ENCODE results near the gene CABCOCO1. TPM values are rescaled to one million over a fixed set of nuclear protein-coding genes. Genes with fewer than 3 reads are reported as not detected.
A peak's percentile ranks its signal among the peaks of the same experiment; 100 is the strongest.

Gene CABCOCO1
- total RNA-seq, 1 donor from 2014 or later = 0.19 TPM

- TF ChIP-seq CTCF (IDR thresholded peaks at IDR 0.05) = no peak
- Mint-ChIP-seq H3K4me3 (ENCODE audit: unreplicated experiment) (no peak overlapping the region), H3K9me3 (ENCODE audit: unreplicated experiment) (peaks cover 4% of the 10 kb centered on the region), H3K36me3 (ENCODE audit: unreplicated experiment) (no peaks in the 10 kb centered on the region), H3K27me3 (ENCODE audit: unreplicated experiment) (no peaks in the 10 kb centered on the region), H3K27ac (ENCODE audit: unreplicated experiment) (peak overlapping the region; percentile 11), H3K4me1 (ENCODE audit: unreplicated experiment) (peaks cover 61% of the 10 kb centered on the region)
- no peak for DNase-seq (ENCODE audit: extremely low spot score, unreplicated experiment)
Measured at GRCh38 chr10:61795147-61795546, 132.4 kb downstream of the CABCOCO1 start.

GRCh38 chr10:61795551-61795950 is 132.8 kb downstream of the CABCOCO1 start:
- TF ChIP-seq CTCF (IDR thresholded peaks at IDR 0.05) = peak; percentile 10
- H3K27me3 Mint-ChIP-seq (ENCODE audit: unreplicated experiment) = no peaks in the 10 kb centered on the region
- H3K36me3 Mint-ChIP-seq (ENCODE audit: unreplicated experiment) = no peaks in the 10 kb centered on the region
- peaks cover 4% of the 10 kb centered on the region for H3K9me3 Mint-ChIP-seq (ENCODE audit: unreplicated experiment)
- peaks cover 58% of the 10 kb centered on the region for H3K4me1 Mint-ChIP-seq (ENCODE audit: unreplicated experiment)
- no peak for DNase-seq (ENCODE audit: extremely low spot score, unreplicated experiment)
- H3K4me3 Mint-ChIP-seq (ENCODE audit: unreplicated experiment) = no peak overlapping the region
- H3K27ac Mint-ChIP-seq (ENCODE audit: unreplicated experiment) = no peak overlapping the region

- Mint-ChIP-seq H3K4me3 (ENCODE audit: unreplicated experiment) (no peak overlapping the region), H3K4me1 (ENCODE audit: unreplicated experiment) (peaks cover 45% of the 10 kb centered on the region), H3K27ac (ENCODE audit: unreplicated experiment) (no peak overlapping the region), H3K36me3 (ENCODE audit: unreplicated experiment) (no peaks in the 10 kb centered on the region), H3K27me3 (ENCODE audit: unreplicated experiment) (no peaks in the 10 kb centered on the region), H3K9me3 (ENCODE audit: unreplicated experiment) (peaks cover 2% of the 10 kb centered on the region)
- TF ChIP-seq CTCF (IDR thresholded peaks at IDR 0.05) = no peak
- DNase-seq (ENCODE audit: extremely low spot score, unreplicated experiment) = no peak
Measured at GRCh38 chr10:61796785-61797184, 134.1 kb downstream of the CABCOCO1 start.

- H3K9me3 Mint-ChIP-seq (ENCODE audit: unreplicated experiment) = no peaks in the 10 kb centered on the region
- H3K4me1 Mint-ChIP-seq (ENCODE audit: unreplicated experiment) = peaks cover 38% of the 10 kb centered on the region
- H3K27ac Mint-ChIP-seq (ENCODE audit: unreplicated experiment) = no peak overlapping the region
- no peak overlapping the region for H3K4me3 Mint-ChIP-seq (ENCODE audit: unreplicated experiment)
- no peak for TF ChIP-seq CTCF (IDR thresholded peaks at IDR 0.05)
- H3K27me3 Mint-ChIP-seq (ENCODE audit: unreplicated experiment) = no peaks in the 10 kb centered on the region
- H3K36me3 Mint-ChIP-seq (ENCODE audit: unreplicated experiment) = no peaks in the 10 kb centered on the region
- no peak for DNase-seq (ENCODE audit: extremely low spot score, unreplicated experiment)
Measured at GRCh38 chr10:61797304-61798153, 134.8 kb downstream of the CABCOCO1 start.

GRCh38 chr10:61798713-61799112 is 136.0 kb downstream of the CABCOCO1 start:
- H3K9me3 Mint-ChIP-seq (ENCODE audit: unreplicated experiment) = no peaks in the 10 kb centered on the region
- H3K27me3 Mint-ChIP-seq (ENCODE audit: unreplicated experiment) = no peaks in the 10 kb centered on the region
- H3K36me3 Mint-ChIP-seq (ENCODE audit: unreplicated experiment) = no peaks in the 10 kb centered on the region
- H3K27ac Mint-ChIP-seq (ENCODE audit: unreplicated experiment) = no peak overlapping the region
- H3K4me3 Mint-ChIP-seq (ENCODE audit: unreplicated experiment) = no peak overlapping the region
- peaks cover 26% of the 10 kb centered on the region for H3K4me1 Mint-ChIP-seq (ENCODE audit: unreplicated experiment)
- no peak for DNase-seq (ENCODE audit: extremely low spot score, unreplicated experiment)
- no peak for TF ChIP-seq CTCF (IDR thresholded peaks at IDR 0.05)
